LoVo (cell line): ENCODE measurements around the gene IDH3G.
"Not testable (repeated sequence)": the region's sequence is repeated elsewhere in the genome, so short reads cannot be mapped to it uniquely, and the experiment has no call there.

Experiments used
- DNase-seq: peaks from one replicate; pipeline ENCODE4 v3.0.0-alpha.2; 2016; ENCODE audit warnings: low spot score

IDH3G gene

GRCh38 chrX:153794018-153794896 is at the start of gene IDH3G, which contains the start of gene SSR4:
TSS of gene IDH3G (minus strand) at chrX:153794375. CDS start at chrX:153794326, 49 bp downstream.
TSS of gene SSR4 (plus strand) at chrX:153794668. CDS start at chrX:153794688, 20 bp downstream.
- peak; percentile 93 for DNase-seq

DNA sequence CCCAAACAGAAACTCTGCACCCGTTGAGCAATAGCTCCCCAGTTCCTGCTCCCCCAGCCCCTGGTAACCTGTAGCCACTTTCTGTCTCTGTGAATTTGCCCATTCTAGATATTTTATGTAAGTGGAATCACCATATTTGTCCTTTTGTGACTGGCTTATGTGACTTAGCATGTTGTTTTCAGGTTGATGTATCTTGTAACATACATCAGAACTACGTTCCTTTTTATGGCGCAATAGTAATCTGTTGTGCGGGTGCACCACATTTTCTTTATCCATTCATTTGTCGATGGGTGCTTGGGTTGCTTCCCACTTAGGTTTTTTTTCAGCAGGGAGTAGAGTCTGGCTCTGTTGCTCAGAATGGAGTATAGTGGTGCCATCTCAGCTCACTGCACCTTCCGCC is 42.7 kb upstream of the IDH3G start:
- DNase-seq: no peak

DNA sequence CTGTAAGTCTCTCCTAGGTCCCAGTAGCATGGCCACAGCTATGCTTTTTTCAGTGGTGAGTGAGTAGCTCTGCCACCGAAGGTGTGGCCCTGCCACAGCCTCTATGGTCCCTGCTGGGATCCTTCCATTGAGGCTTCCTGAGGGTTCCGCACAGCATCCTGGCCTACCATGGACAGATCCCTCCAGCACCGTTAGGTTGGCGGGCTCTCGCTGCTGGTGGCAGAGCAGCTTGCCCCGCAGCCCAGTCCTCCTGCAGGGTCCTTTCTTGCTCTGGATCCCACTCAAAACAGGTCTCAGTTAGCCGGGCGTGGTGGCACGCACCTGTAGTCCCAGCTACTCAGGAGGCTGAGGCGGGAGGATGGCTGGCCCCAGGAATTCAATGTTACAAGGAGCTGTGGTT is 38.6 kb upstream of the IDH3G start:
- DNase-seq: no peak

DNA sequence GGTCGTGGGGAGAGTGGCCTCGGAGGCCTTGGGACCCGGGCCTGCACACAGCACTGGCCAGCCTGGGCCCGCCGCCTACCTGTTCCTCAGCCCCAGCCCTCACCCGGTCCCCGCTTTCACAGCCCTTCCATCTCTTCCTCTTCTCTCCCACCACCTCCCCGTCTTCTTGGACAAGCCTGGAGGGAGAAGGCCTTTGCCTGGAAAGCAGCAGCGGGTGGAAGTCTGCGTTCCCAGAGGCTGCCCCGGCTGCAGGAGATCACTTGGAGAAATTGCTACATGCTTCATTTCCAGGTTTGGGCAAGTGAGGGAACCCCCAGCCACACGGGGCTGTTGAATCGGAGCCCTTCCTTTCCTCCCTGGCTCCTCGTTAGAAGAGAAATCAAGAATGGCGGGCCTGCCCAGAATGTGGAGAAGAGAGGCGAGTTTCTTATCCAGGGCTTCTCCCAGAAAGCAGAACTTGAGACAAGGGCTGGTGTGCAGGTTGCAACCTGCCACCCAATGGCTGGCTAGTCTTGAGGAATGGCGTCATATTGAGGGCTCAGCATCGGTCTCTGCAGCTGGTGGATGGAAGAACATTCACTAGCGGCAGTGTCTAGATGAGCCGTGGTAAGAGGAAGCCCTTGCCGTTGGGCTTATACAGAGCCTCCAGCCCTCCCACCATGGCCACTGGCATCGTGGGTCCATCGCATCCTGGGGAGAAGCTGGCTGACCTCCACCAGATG is 37.4 kb upstream of the IDH3G start:
- DNase-seq: no peak

DNA sequence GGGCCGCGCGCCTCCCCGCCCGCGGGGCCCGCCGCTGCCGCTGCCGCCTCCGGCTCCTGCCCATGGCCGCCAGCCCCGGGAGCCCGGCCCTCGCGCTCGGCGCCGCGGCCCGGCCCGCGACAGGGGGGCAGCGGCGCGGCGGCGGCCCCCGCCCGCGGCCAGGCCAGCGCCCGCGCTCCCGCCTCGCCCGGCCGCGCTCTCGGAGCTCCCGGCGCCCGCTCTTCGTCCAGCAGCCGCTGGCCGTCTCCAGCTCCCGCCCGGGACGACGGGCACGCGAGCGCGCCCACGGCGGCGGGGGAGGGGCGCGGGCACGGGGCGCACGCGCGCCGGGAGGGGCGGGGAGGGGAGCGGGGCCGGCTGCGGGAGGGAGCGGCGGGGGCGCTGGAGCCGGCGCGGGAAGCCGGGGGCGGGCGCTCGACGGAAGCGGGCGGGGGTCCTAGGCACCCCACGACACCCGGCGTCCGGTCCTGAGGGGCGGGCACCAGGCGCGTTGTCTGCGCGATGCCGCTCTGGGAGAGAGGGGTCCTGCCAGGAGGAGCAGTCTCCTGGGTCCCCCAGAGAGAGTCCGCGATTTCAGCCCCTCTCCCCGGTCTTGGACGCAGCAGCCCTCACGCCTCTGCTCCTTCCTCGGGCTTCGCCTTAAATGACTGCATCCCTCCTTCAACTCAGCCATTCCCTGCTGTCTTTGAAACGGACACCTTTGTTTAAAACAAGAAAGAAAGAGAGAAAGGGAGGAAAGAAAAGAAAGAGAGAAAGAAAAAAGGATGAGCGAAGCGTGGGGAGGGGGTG is 36.7 kb upstream of the IDH3G start:
- DNase-seq: no peak

DNA sequence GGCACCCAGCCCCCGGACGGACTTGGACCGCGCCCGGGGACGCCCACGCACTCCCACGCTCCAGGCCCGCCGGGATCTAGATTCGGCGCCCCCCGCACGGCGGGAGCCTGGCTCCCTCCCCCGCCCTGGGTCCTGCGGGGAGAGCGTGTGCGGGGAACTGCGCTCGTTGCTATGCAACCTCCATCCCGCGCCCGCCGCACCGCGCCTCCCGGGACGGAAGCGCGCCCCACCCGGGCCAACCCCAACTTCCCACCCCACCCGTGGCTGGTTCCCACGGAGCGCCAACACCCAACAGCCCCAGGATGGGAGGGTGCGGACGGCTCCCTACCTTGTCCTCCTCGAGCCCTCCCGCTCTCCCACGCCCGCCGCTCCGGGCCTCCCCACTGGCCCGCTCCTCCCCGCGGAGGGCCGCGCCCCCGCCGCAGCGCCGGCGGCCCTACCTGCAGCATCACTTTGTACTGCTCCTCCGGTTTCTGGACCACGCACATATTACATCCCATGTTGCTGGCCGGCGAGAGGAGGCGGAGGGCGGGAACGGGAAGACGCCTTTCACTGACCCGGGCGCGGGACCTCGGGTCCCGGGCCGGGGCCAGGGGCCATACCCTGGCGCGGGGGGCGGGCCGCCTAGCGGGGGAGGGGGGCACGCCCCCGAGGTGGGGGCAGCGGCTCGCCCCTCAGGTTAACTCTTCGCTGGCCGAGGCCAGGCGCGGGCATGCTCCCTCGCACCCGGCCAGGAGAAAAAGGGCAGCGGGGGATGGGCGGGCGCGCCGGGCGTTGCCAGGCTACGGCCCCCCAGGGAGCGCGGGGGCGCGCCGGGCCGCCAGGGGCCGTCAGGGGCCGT is 35.8 kb upstream of the IDH3G start, which contains the start of gene PDZD4:
Gene PDZD4 (minus strand): TSS at position 746 of the 841 bp plus-strand sequence. CDS start 246 bp downstream, at position 500.
- no peak for DNase-seq

- DNase-seq: no peak
Observed at GRCh38 chrX:153829549-153829798, 35.3 kb upstream of the IDH3G start.

DNA sequence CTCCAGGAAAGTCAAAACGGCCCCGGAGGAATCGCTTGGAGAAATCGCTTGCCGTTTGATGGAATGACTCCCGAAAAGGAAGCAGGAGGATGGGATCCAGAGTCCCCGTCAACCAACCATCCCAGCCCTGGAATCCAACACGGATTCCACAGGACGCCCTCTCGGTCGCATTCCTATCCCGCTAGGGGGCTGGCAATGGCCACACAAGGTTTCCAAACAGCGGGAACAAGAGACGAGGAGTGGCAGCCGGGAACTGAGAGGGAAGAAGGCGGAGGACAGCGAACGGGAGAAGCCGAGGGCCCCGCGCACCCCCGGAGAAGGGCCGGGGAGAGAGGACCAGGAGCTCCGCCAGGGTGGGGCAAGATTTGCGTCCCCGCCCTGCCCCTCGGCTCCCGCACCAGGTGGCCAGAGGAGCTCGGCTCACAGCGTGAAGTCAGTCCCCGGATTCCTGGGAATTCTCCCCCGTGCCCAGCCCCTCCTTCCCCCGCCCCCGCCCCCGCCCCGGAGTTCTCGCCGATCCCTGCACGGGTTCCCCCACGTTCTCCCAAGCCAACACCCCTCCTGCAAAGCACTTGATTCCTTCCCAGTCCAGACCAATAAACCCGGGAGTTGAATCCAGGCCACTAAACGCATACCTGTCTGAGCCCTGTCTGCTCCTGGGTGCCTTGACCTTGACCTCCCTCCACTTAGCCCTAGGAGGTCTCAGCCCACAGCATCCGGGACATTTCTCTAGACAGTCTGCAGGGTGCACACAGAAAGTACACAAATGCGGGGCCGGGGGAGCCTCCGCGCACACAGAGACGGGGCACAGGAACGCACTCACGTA is 34.8 kb upstream of the IDH3G start:
- no peak for DNase-seq

GRCh38 chrX:153828308-153828707 is 34.1 kb upstream of the IDH3G start:
- no peak for DNase-seq

DNA sequence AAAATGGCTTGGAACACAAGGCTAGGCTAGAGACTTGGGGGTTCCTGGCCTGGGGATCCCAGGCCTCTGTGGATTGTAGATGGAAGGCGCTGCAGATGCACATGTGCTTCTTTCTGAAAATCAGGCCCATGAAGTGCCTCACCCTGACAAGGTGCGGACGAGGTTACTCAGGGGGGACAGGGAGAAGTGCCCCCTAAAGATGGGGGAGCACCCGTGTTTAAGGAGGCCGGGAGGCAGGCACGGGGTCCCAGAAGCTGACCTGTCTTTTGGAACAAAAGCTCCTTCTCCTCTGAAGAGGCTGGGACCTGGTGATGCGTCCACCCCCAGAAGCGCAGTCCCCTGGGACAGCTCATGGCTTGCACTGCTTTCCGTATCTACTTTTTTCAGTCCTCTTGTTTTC is 33.7 kb upstream of the IDH3G start:
- no peak for DNase-seq

GRCh38 chrX:153827016-153827415 is 32.8 kb upstream of the IDH3G start:
- no peak for DNase-seq

GRCh38 chrX:153825042-153825441 is 30.9 kb upstream of the IDH3G start:
- DNase-seq: no peak

DNA sequence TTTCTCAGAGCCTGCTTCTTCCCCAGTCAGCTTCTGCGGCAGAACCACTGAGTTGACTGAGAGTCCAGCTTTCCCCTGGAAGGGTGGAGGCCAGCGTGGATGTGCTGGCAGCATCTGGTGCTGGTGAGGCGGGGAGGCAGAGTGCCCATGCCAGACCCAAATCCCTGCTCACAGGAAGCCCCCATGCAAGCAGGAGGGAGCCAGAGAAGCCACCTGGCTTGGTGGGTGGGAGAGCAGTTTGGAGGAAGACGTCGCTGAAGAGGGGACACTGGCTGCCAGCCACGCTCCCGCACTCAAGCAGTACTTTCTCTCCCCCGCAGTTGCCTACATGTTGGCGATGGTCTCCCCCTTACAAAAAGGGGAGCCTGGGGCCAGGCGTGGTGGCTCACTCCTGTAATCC is 30.2 kb upstream of the IDH3G start:
- no peak for DNase-seq

- DNase-seq: no peak
Observed at GRCh38 chrX:153821066-153821465, 26.9 kb upstream of the IDH3G start.

GRCh38 chrX:153820601-153821000 is 26.4 kb upstream of the IDH3G start:
- DNase-seq: no peak

DNA sequence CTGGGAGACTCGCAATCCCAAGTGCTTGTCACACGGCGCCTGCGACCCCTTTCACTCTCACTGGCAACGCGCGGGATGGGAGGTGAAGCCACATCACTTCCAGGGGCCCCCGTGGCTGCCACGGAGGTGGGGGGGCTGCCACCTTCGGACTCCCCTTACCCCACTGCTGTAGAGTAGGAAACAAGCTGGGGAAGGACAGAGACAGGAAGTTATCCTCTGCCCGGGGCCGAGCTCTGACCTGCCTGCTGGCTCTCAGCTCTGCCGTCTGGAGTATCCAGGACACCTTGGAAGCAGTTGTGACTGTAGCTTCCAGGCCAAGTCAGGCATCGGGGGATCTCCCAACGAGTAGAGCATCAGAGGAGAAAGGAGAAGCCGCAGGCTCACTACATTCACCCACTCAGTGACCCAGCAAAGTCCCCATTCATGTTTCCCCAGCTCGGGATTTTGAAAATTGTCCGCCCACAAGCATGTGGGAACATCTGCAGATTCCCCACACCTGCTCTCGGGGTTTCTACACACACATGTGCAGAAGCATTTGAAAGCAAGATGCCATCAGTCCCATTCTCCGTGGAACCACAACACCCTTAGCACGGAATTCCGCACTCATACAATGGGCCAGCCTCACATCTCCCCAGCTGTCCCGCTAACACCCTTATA is 25.3 kb upstream of the IDH3G start:
- no peak for DNase-seq

DNA sequence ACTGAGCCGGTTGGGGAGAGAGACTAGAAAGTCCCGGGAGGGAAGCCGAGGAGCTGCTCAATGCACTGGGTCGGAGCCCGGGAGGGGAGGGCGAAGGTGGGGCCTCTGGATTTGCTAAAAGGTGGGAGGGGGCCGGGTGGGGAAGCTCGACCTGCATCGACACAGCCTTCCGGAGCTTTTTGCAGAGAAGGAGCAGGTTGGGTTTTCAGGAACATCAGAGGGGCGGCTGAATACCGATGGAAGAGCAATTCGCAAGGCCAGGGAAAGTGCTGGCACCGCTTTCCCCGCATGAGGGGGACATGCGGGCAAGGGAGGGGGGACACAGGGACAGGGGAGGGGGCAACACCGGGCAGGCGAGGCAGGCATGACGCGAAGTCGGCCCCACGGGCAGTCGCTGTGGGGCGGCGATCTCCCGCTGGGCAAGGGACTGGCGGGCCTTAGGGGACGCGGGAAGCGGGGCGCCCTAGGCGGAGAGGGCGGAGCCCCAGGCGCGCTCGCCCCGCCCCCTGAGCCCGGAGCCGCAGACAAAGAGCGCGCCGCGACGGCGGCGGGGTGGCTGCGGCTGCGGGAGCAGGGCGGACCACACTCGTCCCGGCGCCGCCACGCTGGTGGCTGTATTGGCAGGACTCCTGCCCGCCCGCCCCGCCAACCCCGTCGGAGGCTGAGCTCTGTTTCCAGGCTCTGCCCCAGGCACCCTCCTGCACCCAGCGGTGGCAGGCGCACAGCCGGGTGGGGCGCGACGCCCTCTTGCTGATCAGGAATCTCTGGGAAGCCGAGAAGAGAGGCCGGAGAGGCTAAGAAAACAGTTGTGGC is 24.6 kb upstream of the IDH3G start:
- peak; percentile 38 for DNase-seq

GRCh38 chrX:153818064-153818463 is 23.9 kb upstream of the IDH3G start:
- not testable (repeated sequence) for DNase-seq
